ENCODE measurements around the gene LIMD2. TPM values are rescaled to one million over a fixed set of nuclear protein-coding genes. Genes with fewer than 3 reads are reported as not detected.

LIMD2 gene
- total RNA-seq, 1 donor from 2014 or later, result 178 TPM

GRCh38 chr17:63706336-63707082 is 6.6 kb upstream of the LIMD2 start:
- no peak for DNase-seq (ENCODE audit: low spot score)
- H3K27me3 Mint-ChIP-seq (ENCODE audit: low read depth), result no peaks in the 10 kb centered on the region
- H3K4me3 Mint-ChIP-seq (ENCODE audit: low read depth), result no peak overlapping the region
- H3K4me1 Mint-ChIP-seq (ENCODE audit: low read depth), result peaks cover 55% of the 10 kb centered on the region
- no peaks in the 10 kb centered on the region for H3K9me3 Mint-ChIP-seq
- peaks cover 57% of the 10 kb centered on the region for H3K36me3 Mint-ChIP-seq (ENCODE audit: low read depth)
- H3K27ac Mint-ChIP-seq, result no peak overlapping the region
- intact Hi-C loops (cut with micrococcal nuclease), result no loop called here

DNA sequence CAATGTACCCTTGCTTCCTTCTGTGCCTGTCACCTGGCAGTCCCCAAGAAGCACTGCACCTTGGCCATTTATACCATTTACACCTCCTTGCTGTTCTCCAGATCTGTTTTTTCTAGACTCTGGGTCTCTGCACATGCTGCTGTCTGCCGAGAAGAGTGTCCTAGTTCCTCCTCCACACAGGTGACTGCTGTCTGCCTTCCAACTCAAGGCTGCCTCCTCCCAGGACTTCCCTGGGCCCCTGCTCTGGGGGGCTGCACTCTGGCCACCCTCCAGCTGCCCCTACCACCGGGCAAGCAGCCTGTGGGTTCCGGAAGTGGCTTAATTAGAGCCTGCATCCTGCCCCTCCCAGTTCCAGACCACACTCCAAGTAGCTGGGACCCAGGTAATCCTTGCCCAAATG is 5.7 kb upstream of the LIMD2 start:
- Mint-ChIP-seq H3K27ac (peak overlapping the region; percentile 11), H3K4me3 (ENCODE audit: low read depth) (no peak overlapping the region), H3K4me1 (ENCODE audit: low read depth) (peaks cover 58% of the 10 kb centered on the region), H3K27me3 (ENCODE audit: low read depth) (no peaks in the 10 kb centered on the region), H3K9me3 (no peaks in the 10 kb centered on the region), H3K36me3 (ENCODE audit: low read depth) (peaks cover 61% of the 10 kb centered on the region)
- DNase-seq (ENCODE audit: low spot score), result no peak
- intact Hi-C loops (cut with micrococcal nuclease), result no loop called here

DNA sequence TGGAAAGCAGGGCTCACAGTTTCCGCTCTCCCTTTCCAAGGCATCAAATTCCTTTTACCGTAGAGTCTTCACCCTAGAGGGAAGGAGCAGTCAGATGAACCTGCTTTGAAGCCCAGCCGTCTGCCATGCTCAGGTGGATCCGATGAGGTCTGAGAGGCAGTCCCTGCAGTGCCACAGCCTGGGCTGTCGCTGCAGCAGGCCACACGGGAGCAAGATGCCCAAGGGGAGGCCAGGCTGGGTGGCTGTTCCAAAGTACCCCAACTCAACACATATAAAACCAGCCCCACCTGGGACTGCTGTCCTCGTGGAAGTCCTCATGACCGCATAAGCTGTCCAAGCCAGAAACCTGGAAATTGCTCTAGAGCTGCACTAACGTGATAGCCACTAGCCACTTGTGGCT is 4.9 kb upstream of the LIMD2 start:
- intact Hi-C loops (cut with micrococcal nuclease), result no loop called here
- peaks cover 54% of the 10 kb centered on the region for H3K36me3 Mint-ChIP-seq (ENCODE audit: low read depth)
- no peak overlapping the region for H3K27ac Mint-ChIP-seq
- no peaks in the 10 kb centered on the region for H3K9me3 Mint-ChIP-seq
- peaks cover 57% of the 10 kb centered on the region for H3K4me1 Mint-ChIP-seq (ENCODE audit: low read depth)
- no peak overlapping the region for H3K4me3 Mint-ChIP-seq (ENCODE audit: low read depth)
- DNase-seq (ENCODE audit: low spot score), result no peak
- no peaks in the 10 kb centered on the region for H3K27me3 Mint-ChIP-seq (ENCODE audit: low read depth)

DNA sequence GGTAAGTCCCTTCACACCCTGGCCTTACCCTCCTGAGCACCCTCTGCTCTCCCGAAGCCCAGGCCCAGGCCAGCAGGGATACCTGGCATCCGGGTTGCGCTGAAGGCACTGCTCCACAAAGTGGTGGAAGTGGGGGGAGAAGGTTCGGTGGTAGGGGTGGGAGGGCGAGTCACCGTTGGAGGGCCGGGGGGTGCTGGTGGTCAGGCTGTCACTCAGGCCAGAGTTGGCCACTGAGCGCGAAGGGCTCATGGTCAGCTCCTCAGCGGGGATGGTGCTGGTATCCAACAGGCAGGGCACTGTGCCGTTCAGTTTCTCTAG is 4.3 kb upstream of the LIMD2 start:
- Mint-ChIP-seq H3K4me1 (ENCODE audit: low read depth) (peaks cover 54% of the 10 kb centered on the region), H3K27me3 (ENCODE audit: low read depth) (no peaks in the 10 kb centered on the region), H3K36me3 (ENCODE audit: low read depth) (peaks cover 48% of the 10 kb centered on the region), H3K9me3 (no peaks in the 10 kb centered on the region), H3K27ac (no peak overlapping the region), H3K4me3 (ENCODE audit: low read depth) (no peak overlapping the region)
- intact Hi-C loops (cut with micrococcal nuclease), result no loop called here
- no peak for DNase-seq (ENCODE audit: low spot score)

GRCh38 chr17:63703556-63704258 is 3.8 kb upstream of the LIMD2 start:
- H3K27me3 Mint-ChIP-seq (ENCODE audit: low read depth), result no peaks in the 10 kb centered on the region
- no peaks in the 10 kb centered on the region for H3K9me3 Mint-ChIP-seq
- no peak overlapping the region for H3K27ac Mint-ChIP-seq
- peaks cover 49% of the 10 kb centered on the region for H3K4me1 Mint-ChIP-seq (ENCODE audit: low read depth)
- H3K4me3 Mint-ChIP-seq (ENCODE audit: low read depth), result peak overlapping the region; percentile 34
- no peak for DNase-seq (ENCODE audit: low spot score)
- H3K36me3 Mint-ChIP-seq (ENCODE audit: low read depth), result peaks cover 43% of the 10 kb centered on the region
- intact Hi-C loops (cut with micrococcal nuclease), result no loop called here

DNA sequence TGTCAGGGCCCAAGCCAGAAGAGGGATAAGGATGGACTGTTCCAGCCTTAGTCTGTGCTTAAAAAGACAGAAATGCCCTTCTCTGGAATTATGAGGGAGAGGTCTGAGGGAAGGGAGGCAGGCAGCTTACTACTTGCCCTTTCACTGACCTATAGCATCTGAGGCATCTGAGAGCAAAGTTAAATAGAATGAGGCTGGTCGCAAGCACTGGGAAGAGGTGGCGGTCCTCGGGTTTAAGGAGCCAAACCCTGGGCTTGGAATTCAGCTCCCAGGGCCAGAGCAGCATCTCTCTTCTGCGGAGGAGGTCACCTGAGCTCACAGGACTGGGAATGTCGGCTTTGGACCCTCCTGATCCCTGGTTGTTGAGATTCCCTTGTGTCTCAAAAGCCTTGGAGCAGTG is 3.1 kb upstream of the LIMD2 start:
- no peaks in the 10 kb centered on the region for H3K27me3 Mint-ChIP-seq (ENCODE audit: low read depth)
- peak overlapping the region; percentile 81 for H3K4me3 Mint-ChIP-seq (ENCODE audit: low read depth)
- DNase-seq (ENCODE audit: low spot score), result no peak
- H3K4me1 Mint-ChIP-seq (ENCODE audit: low read depth), result peaks cover 48% of the 10 kb centered on the region
- intact Hi-C loops (cut with micrococcal nuclease), result no loop called here
- no peaks in the 10 kb centered on the region for H3K9me3 Mint-ChIP-seq
- H3K27ac Mint-ChIP-seq, result peak overlapping the region; percentile 94
- peaks cover 45% of the 10 kb centered on the region for H3K36me3 Mint-ChIP-seq (ENCODE audit: low read depth)

DNA sequence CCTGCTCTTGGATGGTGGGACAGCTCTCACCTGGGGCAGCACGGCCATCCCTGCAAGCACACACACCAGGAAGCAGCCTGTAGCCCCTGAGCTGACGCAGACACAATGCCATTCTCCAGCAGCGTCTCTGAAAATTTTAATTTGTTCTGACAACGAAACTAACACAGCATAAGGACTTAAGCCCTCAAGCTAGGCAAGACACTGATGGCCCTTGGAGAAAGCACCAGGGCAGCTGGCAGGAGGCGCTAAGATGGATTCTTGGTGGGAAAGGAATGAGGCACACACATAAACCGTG is 2.7 kb upstream of the LIMD2 start:
- Mint-ChIP-seq H3K4me3 (ENCODE audit: low read depth) (peak overlapping the region; percentile 81), H3K9me3 (no peaks in the 10 kb centered on the region), H3K36me3 (ENCODE audit: low read depth) (peaks cover 48% of the 10 kb centered on the region), H3K4me1 (ENCODE audit: low read depth) (peaks cover 52% of the 10 kb centered on the region), H3K27ac (peak overlapping the region; percentile 94), H3K27me3 (ENCODE audit: low read depth) (no peaks in the 10 kb centered on the region)
- DNase-seq (ENCODE audit: low spot score), result no peak
- intact Hi-C loops (cut with micrococcal nuclease), result no loop called here

- H3K27ac Mint-ChIP-seq, result peak overlapping the region; percentile 94
- H3K9me3 Mint-ChIP-seq, result no peaks in the 10 kb centered on the region
- H3K36me3 Mint-ChIP-seq (ENCODE audit: low read depth), result peaks cover 51% of the 10 kb centered on the region
- DNase-seq (ENCODE audit: low spot score), result peak; percentile 72
- peaks cover 55% of the 10 kb centered on the region for H3K4me1 Mint-ChIP-seq (ENCODE audit: low read depth)
- H3K27me3 Mint-ChIP-seq (ENCODE audit: low read depth), result no peaks in the 10 kb centered on the region
- H3K4me3 Mint-ChIP-seq (ENCODE audit: low read depth), result peak overlapping the region; percentile 81
- intact Hi-C loops (cut with micrococcal nuclease), result loop anchor here (2.0 kb wide), 2 partner anchors 125 to 141 kb away; partner anchors contain the start of genes FTSJ3, PSMC5 and SMARCD2
Measured at GRCh38 chr17:63701868-63702720, 2.2 kb upstream of the LIMD2 start.

DNA sequence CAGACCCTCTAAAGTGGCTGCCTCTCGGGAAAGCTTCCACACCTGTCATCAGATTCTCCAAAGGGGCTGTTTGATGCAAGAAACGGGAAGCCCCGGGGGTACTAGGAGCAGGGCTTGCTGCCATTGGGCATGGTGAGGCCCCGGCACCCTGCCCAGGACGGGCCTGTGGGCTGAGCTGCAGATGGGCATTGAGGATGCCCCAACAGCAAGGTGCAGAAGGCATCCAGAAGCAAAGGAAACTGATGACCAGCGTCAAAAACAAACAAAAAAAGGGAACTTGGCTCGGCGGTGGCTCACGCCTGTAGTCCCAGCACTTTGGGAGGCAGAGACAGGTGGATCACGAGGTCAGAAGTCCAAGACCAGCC is 1.5 kb upstream of the LIMD2 start:
- peaks cover 57% of the 10 kb centered on the region for H3K36me3 Mint-ChIP-seq (ENCODE audit: low read depth)
- no peaks in the 10 kb centered on the region for H3K9me3 Mint-ChIP-seq
- H3K27ac Mint-ChIP-seq, result peak overlapping the region; percentile 94
- intact Hi-C loops (cut with micrococcal nuclease), result loop anchor here (2.0 kb wide), 2 partner anchors 125 to 141 kb away; partner anchors contain the start of genes FTSJ3, PSMC5 and SMARCD2
- H3K4me1 Mint-ChIP-seq (ENCODE audit: low read depth), result peaks cover 56% of the 10 kb centered on the region
- peak overlapping the region; percentile 81 for H3K4me3 Mint-ChIP-seq (ENCODE audit: low read depth)
- no peaks in the 10 kb centered on the region for H3K27me3 Mint-ChIP-seq (ENCODE audit: low read depth)
- DNase-seq (ENCODE audit: low spot score), result no peak

- H3K27me3 Mint-ChIP-seq (ENCODE audit: low read depth), result no peaks in the 10 kb centered on the region
- peaks cover 56% of the 10 kb centered on the region for H3K4me1 Mint-ChIP-seq (ENCODE audit: low read depth)
- peak overlapping the region; percentile 81 for H3K4me3 Mint-ChIP-seq (ENCODE audit: low read depth)
- peaks cover 62% of the 10 kb centered on the region for H3K36me3 Mint-ChIP-seq (ENCODE audit: low read depth)
- peak; percentile 53 for DNase-seq (ENCODE audit: low spot score)
- intact Hi-C loops (cut with micrococcal nuclease), result loop anchor here (2.0 kb wide), 2 partner anchors 126 to 142 kb away; partner anchors contain the start of genes FTSJ3, PSMC5 and SMARCD2
- H3K9me3 Mint-ChIP-seq, result no peaks in the 10 kb centered on the region
- H3K27ac Mint-ChIP-seq, result peak overlapping the region; percentile 94
Measured at GRCh38 chr17:63700528-63701455, 867 bp upstream of the LIMD2 start.

DNA sequence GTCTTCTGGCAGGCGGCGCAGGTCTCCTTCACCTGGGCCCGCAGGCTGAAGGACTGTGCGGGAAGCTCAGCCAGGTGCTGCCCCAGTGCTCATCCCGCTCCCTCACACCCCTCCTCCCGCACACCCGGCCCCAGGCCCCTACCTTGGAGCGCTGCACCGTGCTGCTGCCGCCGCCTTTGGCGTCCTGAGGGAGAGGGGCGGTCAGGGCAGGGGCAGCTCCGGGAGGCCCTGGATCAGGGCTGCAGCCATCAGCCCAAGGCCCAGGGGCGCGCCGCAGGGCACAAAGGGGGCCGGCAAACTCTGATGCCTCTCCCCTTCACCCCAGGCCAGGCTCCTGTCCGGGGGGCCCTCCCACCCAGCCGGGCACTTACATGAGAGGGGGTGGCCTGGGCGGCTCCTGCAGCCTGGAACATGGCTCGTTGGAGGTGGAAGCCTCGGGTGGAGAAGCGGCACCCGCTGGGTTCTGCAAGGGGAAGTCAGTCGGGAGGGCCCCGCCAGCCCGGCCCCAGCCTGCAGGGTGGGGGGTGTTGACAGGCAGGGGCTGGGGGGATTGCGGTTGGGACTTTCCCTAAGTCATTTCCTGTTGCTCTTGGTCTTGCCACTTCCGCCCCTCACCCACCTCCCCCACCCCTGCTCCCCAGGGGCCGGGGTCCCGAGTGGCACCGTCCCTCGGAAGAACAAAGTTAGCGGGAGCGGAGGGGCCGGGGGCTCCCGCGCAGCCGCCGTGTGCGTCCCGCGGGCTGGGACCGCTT is 863 bp downstream of the LIMD2 start:
- H3K4me3 Mint-ChIP-seq (ENCODE audit: low read depth), result peak overlapping the region; percentile 93
- no peaks in the 10 kb centered on the region for H3K9me3 Mint-ChIP-seq

More for the DNA sequence above, 863 bp downstream of the LIMD2 start:
- peak; percentile 85 for DNase-seq (ENCODE audit: low spot score)
- Mint-ChIP-seq H3K27ac (peak overlapping the region; percentile 90), H3K4me1 (ENCODE audit: low read depth) (peaks cover 59% of the 10 kb centered on the region), H3K27me3 (ENCODE audit: low read depth) (no peaks in the 10 kb centered on the region), H3K36me3 (ENCODE audit: low read depth) (peaks cover 60% of the 10 kb centered on the region)
- intact Hi-C loops (cut with micrococcal nuclease), result loop anchor here (1.0 to 5.0 kb wide), 4 partner anchors 42 to 272 kb away; partner anchors contain the start of genes CCDC47, MAP3K3 and STRADA

All from activated T-helper 2 cell treated with anti-CD3 and anti-CD28 coated beads, Interferon-gamma antibody, Interleukin-2, Interleukin-4, amounts not matched to agents 10 μg/mL and 5 μg/mL and 100 μg/mL, durations not matched to agents 14 hours and 24 hours and 36 hours (primary cell).